ENCODE measurements around the gene RACK1. TPM values are rescaled to one million over a fixed set of nuclear protein-coding genes. Genes with fewer than 3 reads are reported as not detected.

The RACK1 gene
- total RNA-seq, 1 experiment from 2014 or later = 2,552 TPM

DNA sequence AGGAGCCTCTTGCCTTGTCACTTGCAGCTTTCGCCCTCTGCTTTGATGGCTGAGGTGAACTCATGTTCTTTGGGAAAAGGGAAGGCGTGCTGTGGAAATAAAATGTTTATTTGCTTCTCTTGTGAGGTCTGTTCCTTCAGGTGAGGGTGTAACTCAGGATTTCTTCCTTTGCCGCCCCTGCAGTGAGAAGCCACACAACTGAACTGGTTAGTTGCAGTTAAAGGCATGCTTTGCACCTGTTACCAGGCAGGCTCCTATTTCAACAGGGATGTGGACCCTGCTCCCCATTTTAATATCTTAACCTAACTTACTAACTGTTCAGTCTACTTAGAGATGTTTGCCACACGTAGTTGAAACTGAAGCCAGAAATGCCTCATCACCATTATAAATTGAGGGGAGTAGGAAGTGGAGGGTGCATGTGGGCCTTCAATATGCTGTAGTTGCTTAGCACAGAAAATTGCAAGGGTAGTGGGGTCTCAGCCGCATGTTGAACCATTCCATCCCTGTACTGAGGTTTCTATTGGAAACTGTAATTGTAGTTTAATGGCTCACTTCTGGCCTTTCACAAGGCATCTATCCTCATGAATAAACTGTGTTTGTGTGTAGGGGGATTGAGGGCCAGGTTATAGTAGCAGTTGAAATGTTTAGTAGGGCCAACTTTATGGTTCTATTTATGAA, 7.9 kb downstream of the RACK1 start:
- H3K27me3 ChIP-seq (ENCODE audit: insufficient read depth, low read length) = no peaks in the 10 kb centered on the region
- no peak overlapping the region for H2BK12ac ChIP-seq (ENCODE audit: insufficient read length, low read depth, low read length)
- H4K20me1 ChIP-seq (ENCODE audit: control insufficient read depth, insufficient read depth, insufficient read length) = no peaks in the 10 kb centered on the region
- H2BK15ac ChIP-seq (ENCODE audit: low read depth, low read length) = no peak overlapping the region
- no peak overlapping the region for H3K18ac ChIP-seq (ENCODE audit: insufficient read length, low read depth, low read length)
- H3K4me2 ChIP-seq (ENCODE audit: insufficient read depth, insufficient read length, low read length) = no peak overlapping the region
- no peak overlapping the region for H2AK5ac ChIP-seq (ENCODE audit: insufficient read length, low read length)
- Mint-ChIP-seq H3K4me3 (no peak overlapping the region), H3K9me3 (no peaks in the 10 kb centered on the region), H3K27me3 (ENCODE audit: low read depth) (no peaks in the 10 kb centered on the region; the same call in 1 of the 2 replicates), H3K4me1 (peaks cover 3 to 21% of the 10 kb centered on the region in 2 experiments; a peak in 1 of 4 replicates), H3K36me3 (ENCODE audit: insufficient read depth in 1 of 3, low read depth in 3 of 3) (peaks cover 59 to 90% (median 70%) of the 10 kb centered on the region in 3 experiments), H3K27ac (peak overlapping the region in 2 of 3 experiments; percentile 30 to 93; a peak in 5 of 7 replicates)
- no peak overlapping the region for H3K23ac ChIP-seq (ENCODE audit: insufficient read length, low read depth, low read length)
- no peaks in the 10 kb centered on the region for H3K4me1 ChIP-seq (ENCODE audit: insufficient read depth, low read length)
- H3K9me3 ChIP-seq (ENCODE audit: control insufficient read depth, low read depth, low read length) = no peaks in the 10 kb centered on the region
- H3K14ac ChIP-seq (ENCODE audit: insufficient read depth, low read length) = no peak overlapping the region
- no peak overlapping the region for H3T11ph ChIP-seq (ENCODE audit: low read length)
- TF ChIP-seq, protein P1, sequence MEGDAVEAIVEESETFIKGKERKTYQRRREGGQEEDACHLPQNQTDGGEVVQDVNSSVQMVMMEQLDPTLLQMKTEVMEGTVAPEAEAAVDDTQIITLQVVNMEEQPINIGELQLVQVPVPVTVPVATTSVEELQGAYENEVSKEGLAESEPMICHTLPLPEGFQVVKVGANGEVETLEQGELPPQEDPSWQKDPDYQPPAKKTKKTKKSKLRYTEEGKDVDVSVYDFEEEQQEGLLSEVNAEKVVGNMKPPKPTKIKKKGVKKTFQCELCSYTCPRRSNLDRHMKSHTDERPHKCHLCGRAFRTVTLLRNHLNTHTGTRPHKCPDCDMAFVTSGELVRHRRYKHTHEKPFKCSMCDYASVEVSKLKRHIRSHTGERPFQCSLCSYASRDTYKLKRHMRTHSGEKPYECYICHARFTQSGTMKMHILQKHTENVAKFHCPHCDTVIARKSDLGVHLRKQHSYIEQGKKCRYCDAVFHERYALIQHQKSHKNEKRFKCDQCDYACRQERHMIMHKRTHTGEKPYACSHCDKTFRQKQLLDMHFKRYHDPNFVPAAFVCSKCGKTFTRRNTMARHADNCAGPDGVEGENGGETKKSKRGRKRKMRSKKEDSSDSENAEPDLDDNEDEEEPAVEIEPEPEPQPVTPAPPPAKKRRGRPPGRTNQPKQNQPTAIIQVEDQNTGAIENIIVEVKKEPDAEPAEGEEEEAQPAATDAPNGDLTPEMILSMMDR (conservative IDR thresholded peaks at IDR 0.05) = no peak
- no peaks in the 10 kb centered on the region for H3K79me1 ChIP-seq (ENCODE audit: insufficient read depth, low read depth, low read length, poor library complexity, severe bottlenecking)
- no peaks in the 10 kb centered on the region for H3K79me2 ChIP-seq (ENCODE audit: insufficient read depth, low read length)
- H3K9ac ChIP-seq (ENCODE audit: extremely low read depth, insufficient read length, low read length) = no peak overlapping the region
- no peak overlapping the region for H3K27ac ChIP-seq (ENCODE audit: insufficient read length, low read depth, low read length)
- no peak overlapping the region for H4K91ac ChIP-seq (ENCODE audit: insufficient read length, low read depth, low read length)
- no peak overlapping the region for H3K4ac ChIP-seq (ENCODE audit: low read depth, low read length)
- H4K5ac ChIP-seq (ENCODE audit: insufficient read length, low read depth, low read length) = no peak overlapping the region
- DNase-seq = no peak
- no peak overlapping the region for H2BK120ac ChIP-seq (ENCODE audit: low read depth, low read length, poor library complexity, severe bottlenecking)
- WGBS (ENCODE audit: extremely low coverage, insufficient read length, low lambda C conversion rate) = no CpG with 5 or more reads among the region's 5 CpGs
- H3K56ac ChIP-seq (ENCODE audit: insufficient read length, low read depth, low read length) = no peak overlapping the region
- H2BK20ac ChIP-seq (ENCODE audit: low read depth, low read length, poor library complexity, severe bottlenecking) = no peak overlapping the region
- H4K8ac ChIP-seq (replicated peaks; ENCODE audit: insufficient read length, low read depth, low read length) = no peak overlapping the region
- no peak overlapping the region for H2BK5ac ChIP-seq (ENCODE audit: insufficient read length, low read length)
- no peaks in the 10 kb centered on the region for H3K23me2 ChIP-seq (ENCODE audit: insufficient read length, low read depth, low read length, poor library complexity, severe bottlenecking)
- no peak overlapping the region for H2AFZ ChIP-seq (ENCODE audit: low read length)

Data from H9 (cell line).